Measurements from ENCODE around the gene SLC6A17.

DNA sequence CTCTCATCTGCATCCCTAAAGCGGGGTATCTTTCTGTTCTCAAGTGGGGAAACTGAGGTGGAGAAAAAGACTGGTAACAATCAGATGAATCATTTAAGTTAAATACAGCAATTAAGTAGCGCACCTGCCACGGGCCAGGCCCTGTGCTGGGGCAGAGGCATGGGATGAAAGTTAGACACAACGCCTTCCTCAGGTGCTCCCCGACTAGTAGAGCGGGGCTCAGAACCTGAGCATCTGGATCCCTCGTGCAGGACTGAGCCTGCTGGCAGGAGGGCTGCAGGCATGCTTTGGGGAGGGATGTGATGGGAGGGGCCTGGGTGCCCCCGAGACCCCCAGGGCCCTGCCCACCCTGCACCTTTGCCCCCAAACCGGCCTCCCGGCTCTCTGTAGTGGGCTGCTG, 44.9 kb downstream of the SLC6A17 start:
- TF ChIP-seq, protein P1, sequence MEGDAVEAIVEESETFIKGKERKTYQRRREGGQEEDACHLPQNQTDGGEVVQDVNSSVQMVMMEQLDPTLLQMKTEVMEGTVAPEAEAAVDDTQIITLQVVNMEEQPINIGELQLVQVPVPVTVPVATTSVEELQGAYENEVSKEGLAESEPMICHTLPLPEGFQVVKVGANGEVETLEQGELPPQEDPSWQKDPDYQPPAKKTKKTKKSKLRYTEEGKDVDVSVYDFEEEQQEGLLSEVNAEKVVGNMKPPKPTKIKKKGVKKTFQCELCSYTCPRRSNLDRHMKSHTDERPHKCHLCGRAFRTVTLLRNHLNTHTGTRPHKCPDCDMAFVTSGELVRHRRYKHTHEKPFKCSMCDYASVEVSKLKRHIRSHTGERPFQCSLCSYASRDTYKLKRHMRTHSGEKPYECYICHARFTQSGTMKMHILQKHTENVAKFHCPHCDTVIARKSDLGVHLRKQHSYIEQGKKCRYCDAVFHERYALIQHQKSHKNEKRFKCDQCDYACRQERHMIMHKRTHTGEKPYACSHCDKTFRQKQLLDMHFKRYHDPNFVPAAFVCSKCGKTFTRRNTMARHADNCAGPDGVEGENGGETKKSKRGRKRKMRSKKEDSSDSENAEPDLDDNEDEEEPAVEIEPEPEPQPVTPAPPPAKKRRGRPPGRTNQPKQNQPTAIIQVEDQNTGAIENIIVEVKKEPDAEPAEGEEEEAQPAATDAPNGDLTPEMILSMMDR (IDR thresholded peaks at IDR 0.05) = no peak
- no peak for TF ChIP-seq POLR2A (IDR thresholded peaks at IDR 0.05)
